Calu3 (cell line): ENCODE data around the gene ESR1. TPM values are rescaled to one million over a fixed set of nuclear protein-coding genes. Genes with fewer than 3 reads are reported as not detected.

Experiments used
- BruUV-seq: library from RNA; stranded (reverse); fragments of 400-500 nt; replicated peaks from 2 replicates; lab custom pipeline; 2021; lab: Mats Ljungman, UMichigan
- CTCF ChIA-PET: fragments of 300-600 bp; sonication (Branson Sonifier 250); formaldehyde crosslinking; loops from one replicate; lab custom pipeline; 2022; ENCODE audit warnings: antibody characterized with exemption; lab: Charles Lee
- DNase-seq: peaks from one replicate; pipeline ENCODE4 v3.0.0; 2022
- H3K27ac Mint-ChIP-seq: one replicate; pipeline ENCODE4 v1.8.0; 2022; ENCODE audit warnings: mixed read lengths; ENCODE audit not compliant: unreplicated experiment
- H3K27me3 Mint-ChIP-seq: one replicate; pipeline ENCODE4 v1.8.0; 2022; ENCODE audit warnings: mixed read lengths; ENCODE audit not compliant: unreplicated experiment
- H3K36me3 Mint-ChIP-seq: one replicate; pipeline ENCODE4 v1.8.0; 2022; ENCODE audit warnings: mild to moderate bottlenecking, moderate library complexity, mixed read lengths; ENCODE audit not compliant: insufficient read depth, unreplicated experiment
- H3K4me1 Mint-ChIP-seq: one replicate; pipeline ENCODE4 v1.8.0; 2022; ENCODE audit warnings: mild to moderate bottlenecking, low read depth, mixed read lengths; ENCODE audit not compliant: unreplicated experiment
- H3K4me3 Mint-ChIP-seq: one replicate; pipeline ENCODE4 v1.8.0; 2022; ENCODE audit warnings: mild to moderate bottlenecking, low read depth, moderate library complexity, mixed read lengths; ENCODE audit not compliant: unreplicated experiment
- H3K9me3 Mint-ChIP-seq: one replicate; pipeline ENCODE4 v1.8.0; 2022; ENCODE audit warnings: low read depth, mixed read lengths; ENCODE audit not compliant: unreplicated experiment
- CTCF ChIP-seq: fragments of 200-600 bp; IDR thresholded peaks from one replicate; pipeline ENCODE4 v1.8.0; 2022; ENCODE audit warnings: antibody characterized with exemption; ENCODE audit not compliant: unreplicated experiment
- intact Hi-C: fragments of 100-400 bp; cut with micrococcal nuclease; formaldehyde crosslinking; loops from one replicate; pipeline ENCODE4 v1.10.0; 2022; ENCODE audit not compliant: unreplicated experiment
- total RNA-seq: library from RNA; stranded (reverse); gene quantifications from 2 replicates; pipeline ENCODE4 v1.2.3, GENCODE V29; 2022

ESR1 gene
- total RNA-seq, 1 experiment from 2014 or later = 0.50 TPM

DNA sequence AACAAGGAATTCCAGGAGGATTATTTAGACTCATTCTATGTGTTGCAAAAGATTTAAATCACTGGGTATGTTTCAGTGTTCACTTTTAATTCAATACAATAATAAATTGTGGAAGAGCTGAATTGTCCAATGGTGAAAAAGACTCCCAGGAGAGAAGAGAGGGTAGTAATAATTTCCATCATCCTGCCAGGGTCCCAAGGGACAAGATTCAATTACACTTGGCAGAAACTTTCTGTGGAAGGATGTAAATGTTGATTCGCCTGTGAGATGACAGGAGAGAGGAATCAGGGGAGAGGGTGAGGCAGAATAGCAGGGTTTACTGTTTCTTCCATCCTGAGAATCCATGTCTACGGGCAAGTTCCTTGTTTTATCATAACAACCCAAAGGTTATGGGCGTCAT lies 342.7 kb downstream of the ESR1 start:
- Mint-ChIP-seq H3K27ac (no peak overlapping the region), H3K4me1 (no peaks in the 10 kb centered on the region), H3K27me3 (no peaks in the 10 kb centered on the region), H3K4me3 (no peak overlapping the region), H3K36me3 (no peaks in the 10 kb centered on the region), H3K9me3 (no peaks in the 10 kb centered on the region)
- no peak for TF ChIP-seq CTCF
- DNase-seq = no peak
- intact Hi-C loops = no loop called here
- CTCF ChIA-PET = no interaction called here
- no TSS peak for BruUV-seq

DNA sequence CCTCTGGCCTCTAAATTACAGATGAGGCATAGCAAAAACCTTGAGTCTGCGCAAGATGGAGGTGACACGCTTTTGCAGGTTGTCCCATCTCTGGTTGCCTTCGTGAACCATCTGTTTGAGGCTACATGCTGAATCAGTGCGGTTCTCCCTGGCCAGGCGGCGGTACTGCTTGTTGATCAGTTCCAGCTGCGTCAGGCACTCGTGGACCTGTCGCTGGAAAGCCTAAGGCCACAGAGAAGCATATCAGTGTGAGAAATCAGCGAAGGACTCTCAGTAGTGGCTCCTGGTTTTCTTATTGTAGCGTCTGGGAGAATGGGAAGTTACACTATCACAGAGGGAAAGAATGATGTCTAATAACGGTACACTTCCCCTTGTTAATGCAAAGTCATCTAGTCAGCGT lies 344.4 kb downstream of the ESR1 start:
- TF ChIP-seq CTCF = no peak
- H3K36me3 Mint-ChIP-seq = no peaks in the 10 kb centered on the region
- H3K4me3 Mint-ChIP-seq = no peak overlapping the region
- H3K27ac Mint-ChIP-seq = no peak overlapping the region
- intact Hi-C loops = no loop called here
- no peaks in the 10 kb centered on the region for H3K9me3 Mint-ChIP-seq
- no peaks in the 10 kb centered on the region for H3K4me1 Mint-ChIP-seq
- CTCF ChIA-PET = no interaction called here
- H3K27me3 Mint-ChIP-seq = no peaks in the 10 kb centered on the region
- DNase-seq = no peak
- no TSS peak for BruUV-seq

DNA sequence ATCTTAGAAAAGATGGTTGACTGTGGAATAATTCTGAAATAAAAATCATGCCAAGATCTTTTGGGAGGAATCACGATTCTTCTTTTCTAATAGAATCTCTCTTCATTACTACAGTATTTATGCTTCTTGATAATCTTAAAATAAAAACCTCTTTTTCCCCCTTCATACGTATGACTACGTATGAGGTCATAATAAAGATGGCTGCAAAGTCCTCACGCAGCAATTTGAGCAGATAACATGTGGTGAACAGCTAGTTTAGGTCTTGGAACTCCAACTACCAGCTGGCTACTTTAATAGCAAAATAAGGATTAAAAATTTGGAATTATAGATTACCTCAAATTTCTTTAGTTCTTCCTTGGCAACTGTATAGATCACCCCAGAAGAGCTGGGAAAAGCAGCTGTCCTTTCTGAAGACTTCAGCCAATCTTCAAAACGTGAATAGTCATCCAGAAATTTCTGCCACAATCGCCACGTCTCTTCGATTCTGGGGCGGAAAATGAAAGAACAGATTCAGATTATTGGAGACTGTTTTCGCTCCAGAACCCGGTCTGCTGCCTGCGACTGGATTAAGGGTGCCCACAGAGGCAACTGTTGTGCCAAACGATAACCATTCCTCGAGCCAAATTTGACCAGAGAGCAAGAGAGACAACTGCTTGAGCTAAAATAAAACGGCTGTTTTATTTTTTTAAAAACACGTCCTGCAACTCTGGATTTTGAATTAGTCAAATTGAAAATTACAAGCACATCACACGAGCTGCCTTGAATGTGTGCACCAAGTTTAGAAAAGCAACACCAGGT lies 347.3 kb downstream of the ESR1 start:
- no peaks in the 10 kb centered on the region for H3K27me3 Mint-ChIP-seq
- no peak overlapping the region for H3K4me3 Mint-ChIP-seq
- no peak overlapping the region for H3K27ac Mint-ChIP-seq
- BruUV-seq = no TSS peak
- no peak for TF ChIP-seq CTCF
- no peaks in the 10 kb centered on the region for H3K36me3 Mint-ChIP-seq
- CTCF ChIA-PET = no interaction called here
- H3K4me1 Mint-ChIP-seq = no peaks in the 10 kb centered on the region
- DNase-seq = no peak
- H3K9me3 Mint-ChIP-seq = no peaks in the 10 kb centered on the region
- intact Hi-C loops = no loop called here

- no peaks in the 10 kb centered on the region for H3K27me3 Mint-ChIP-seq
- no peak for TF ChIP-seq CTCF
- no TSS peak for BruUV-seq
- H3K9me3 Mint-ChIP-seq = no peaks in the 10 kb centered on the region
- no peaks in the 10 kb centered on the region for H3K4me1 Mint-ChIP-seq
- no peak overlapping the region for H3K4me3 Mint-ChIP-seq
- H3K27ac Mint-ChIP-seq = no peak overlapping the region
- DNase-seq = no peak
- intact Hi-C loops = no loop called here
- H3K36me3 Mint-ChIP-seq = no peaks in the 10 kb centered on the region
- CTCF ChIA-PET = no interaction called here
These were observed 348.3 kb downstream of the ESR1 start for GRCh38 chr6:152155792-152156191.
